GM23338 (cell line): Measurements from ENCODE around the gene FAM171A1. TPM values are rescaled to one million over a fixed set of nuclear protein-coding genes. Genes with fewer than 3 reads are reported as not detected.

Experiments used
- ATAC-seq: fragments of 200-7000 bp; cut with Tn5 transposase; 3 replicates; pipeline ENCODE4 v1.9.1; 2020
- DNase-seq: peaks from one replicate; pipeline ENCODE4 v3.0.0-alpha.2; 2015; ENCODE audit warnings: low spot score
- H2AFZ ChIP-seq: fragments of 200-600 bp; sonication (generic); 2 replicates; pipeline ENCODE4 v1.8.0; 2016; ENCODE audit warnings: antibody characterized with exemption, mild to moderate bottlenecking, moderate library complexity
- H3F3A ChIP-seq: fragments of 200-600 bp; sonication (generic); replicated peaks from 2 replicates; pipeline ENCODE4 v1.8.0; 2017; ENCODE audit warnings: antibody characterized with exemption, mixed run types, low read depth
- H3K27ac ChIP-seq: fragments of 200-600 bp; sonication (generic); 2 replicates; pipeline ENCODE4 v1.6.1; 2016; ENCODE audit warnings: low read depth
- H3K27me3 ChIP-seq: fragments of 200-600 bp; sonication (generic); 2 replicates; pipeline ENCODE4 v1.8.0; 2016; ENCODE audit warnings: mild to moderate bottlenecking, mixed run types, moderate library complexity; ENCODE audit not compliant: insufficient read depth
- H3K36me3 ChIP-seq: fragments of 200-600 bp; sonication (generic); 2 replicates; pipeline ENCODE4 v1.8.0; 2016; ENCODE audit warnings: mild to moderate bottlenecking; ENCODE audit not compliant: insufficient read depth
- H3K4me1 ChIP-seq: fragments of 200-600 bp; sonication (generic); 2 replicates; pipeline ENCODE4 v1.8.0; 2016; ENCODE audit warnings: mild to moderate bottlenecking, moderate library complexity; ENCODE audit not compliant: insufficient read depth
- H3K4me2 ChIP-seq: fragments of 200-600 bp; sonication (generic); 2 replicates; pipeline ENCODE4 v1.7.1; 2017; ENCODE audit warnings: mixed run types
- H3K4me3 ChIP-seq: fragments of 200-600 bp; sonication (generic); 2 replicates; pipeline ENCODE4 v1.6.1; 2016; ENCODE audit warnings: mixed run types
- H3K79me2 ChIP-seq: fragments of 200-600 bp; sonication (generic); replicated peaks from 2 replicates; pipeline ENCODE4 v1.8.0; 2017; ENCODE audit warnings: mild to moderate bottlenecking; ENCODE audit not compliant: insufficient read depth
- H3K9me2 ChIP-seq: fragments of 200-600 bp; sonication (generic); 2 replicates; pipeline ENCODE4 v1.8.0; 2017; ENCODE audit not compliant: insufficient read depth
- H4K20me1 ChIP-seq: fragments of 200-600 bp; sonication (generic); replicated peaks from 2 replicates; pipeline ENCODE4 v1.8.0; 2017; ENCODE audit warnings: mild to moderate bottlenecking; ENCODE audit not compliant: insufficient read depth
- H3K27ac Mint-ChIP-seq: 2 replicates; pipeline ENCODE4 v1.8.0; 2020; ENCODE audit warnings: inconsistent platforms, mild to moderate bottlenecking, moderate library complexity, mixed read lengths
- H3K27me3 Mint-ChIP-seq: 3 replicates; pipeline ENCODE4 v1.8.0; 2022; ENCODE audit warnings: low read depth, mild to moderate bottlenecking, moderate library complexity, mixed read lengths, inconsistent platforms; ENCODE audit not compliant: insufficient read depth, poor library complexity
- H3K36me3 Mint-ChIP-seq: 3 replicates; pipeline ENCODE4 v1.8.0; 2021; ENCODE audit warnings: low read depth, mild to moderate bottlenecking, inconsistent platforms, moderate library complexity, mixed read lengths
- H3K4me1 Mint-ChIP-seq: 3 replicates; pipeline ENCODE4 v1.8.0; 2020; ENCODE audit warnings: mild to moderate bottlenecking, inconsistent platforms, mixed read lengths
- H3K4me3 Mint-ChIP-seq: 3 replicates; pipeline ENCODE4 v1.8.0; 2021; ENCODE audit warnings: moderate library complexity, mild to moderate bottlenecking, inconsistent platforms, mixed read lengths
- H3K9me3 Mint-ChIP-seq: 3 replicates; pipeline ENCODE4 v1.8.0; 2020; ENCODE audit warnings: moderate library complexity, mild to moderate bottlenecking, inconsistent platforms, mixed read lengths
- CREB1 ChIP-seq: fragments of 250-450 bp; sonication (Bioruptor Pico); IDR thresholded peaks from 2 replicates; pipeline ENCODE4 v1.5.0; 2020; ENCODE audit warnings: low read depth, mild to moderate bottlenecking, moderate library complexity
- ETS1 ChIP-seq: IDR thresholded peaks from 2 replicates; pipeline ENCODE4 v1.6.1; 2016; ENCODE audit warnings: antibody characterized with exemption
- EZH2 ChIP-seq: fragments of 200-600 bp; sonication (generic); IDR thresholded peaks from one replicate; pipeline ENCODE4 v1.8.0; 2017; ENCODE audit warnings: antibody characterized with exemption, mild to moderate bottlenecking, low read depth; ENCODE audit not compliant: unreplicated experiment
- EZH2phosphoT487 ChIP-seq: fragments of 200-600 bp; sonication (generic); IDR thresholded peaks from one replicate; pipeline ENCODE4 v1.8.1; 2018; ENCODE audit warnings: antibody characterized with exemption; ENCODE audit not compliant: unreplicated experiment
- JUNB ChIP-seq: IDR thresholded peaks from one replicate; pipeline ENCODE4 v1.6.1; 2016; ENCODE audit warnings: antibody characterized with exemption; ENCODE audit not compliant: unreplicated experiment
- NANOG ChIP-seq: IDR thresholded peaks from 2 replicates; pipeline ENCODE4 v1.6.1; 2016; ENCODE audit warnings: antibody characterized with exemption, borderline replicate concordance
- POLR2AphosphoS5 ChIP-seq: IDR thresholded peaks from 2 replicates; pipeline ENCODE4 v1.6.1; 2016; ENCODE audit warnings: antibody characterized with exemption, low read depth
- STAT1 ChIP-seq: IDR thresholded peaks from one replicate; pipeline ENCODE4 v1.6.1; 2016; ENCODE audit warnings: antibody characterized with exemption; ENCODE audit not compliant: unreplicated experiment
- ZNF114 ChIP-seq: fragments of 250-450 bp; sonication (Bioruptor Pico); IDR thresholded peaks from 2 replicates; pipeline ENCODE4 v1.5.0; 2020; ENCODE audit warnings: mild to moderate bottlenecking, moderate library complexity
- ZNF331 ChIP-seq: fragments of 250-450 bp; sonication (Bioruptor Pico); IDR thresholded peaks from 2 replicates; pipeline ENCODE4 v1.5.0; 2020; ENCODE audit warnings: low read depth, mild to moderate bottlenecking, moderate library complexity
- polyA plus RNA-seq: library from polyadenylated mRNA; unstranded; fragments of >200 nt; fragmentation: Nextera tagmentation; extraction: Ambion mirVana; gene quantifications from 2 replicates; pipeline ENCODE4 v1.2.1, GENCODE V29; 2016
- total RNA-seq: library from RNA; depleted of rRNA; stranded (reverse); fragments of >200 nt; shearing (Covaris generic); gene quantifications from 2 replicates; pipeline ENCODE4 v1.2.3, GENCODE V29; 2014
- TF ChIP-seq, protein P1 (sequence below): IDR thresholded peaks from one replicate; pipeline ENCODE4 v1.6.1; 2018; ENCODE audit warnings: antibody characterized with exemption; ENCODE audit not compliant: unreplicated experiment
- TF ChIP-seq, protein P2 (sequence below): fragments of 250-450 bp; sonication (Bioruptor Pico); IDR thresholded peaks from 2 replicates; pipeline ENCODE4 v1.5.0; 2020; ENCODE audit warnings: mild to moderate bottlenecking, moderate library complexity

Gene FAM171A1
- total and polyA plus RNA-seq, 2 experiments from 2014 or later: 11.3 to 32.2 TPM

DNA sequence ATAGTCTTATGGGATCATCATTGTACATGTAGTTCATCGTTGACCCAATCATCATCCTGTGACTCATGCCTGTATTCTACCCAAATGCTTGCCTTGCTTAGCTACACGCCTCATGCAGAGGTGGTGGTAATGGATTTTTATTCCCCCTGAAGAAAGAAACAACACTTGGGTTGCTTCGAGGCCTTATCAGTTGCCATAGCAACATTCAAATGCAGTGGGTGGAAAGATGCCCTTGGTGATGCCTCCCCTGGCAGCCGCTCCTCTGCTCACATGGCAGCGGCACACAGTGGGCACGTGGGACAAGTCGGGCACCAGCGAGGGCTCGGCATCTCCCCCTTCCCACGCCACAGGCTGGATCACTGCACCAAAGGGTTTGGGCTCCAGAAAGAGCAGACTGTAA is 148.6 kb downstream of the FAM171A1 start:
- Histone ChIP-seq H3K9me2 (no peaks in the 10 kb centered on the region), H3F3A (no peaks in the 10 kb centered on the region), H3K36me3 (no peaks in the 10 kb centered on the region), H3K4me2 (no peak overlapping the region), H3K4me3 (no peak overlapping the region), H3K27ac (no peak overlapping the region), H4K20me1 (no peaks in the 10 kb centered on the region; the same call in 1 of the 2 replicates), H3K27me3 (no peaks in the 10 kb centered on the region), H3K79me2 (no peaks in the 10 kb centered on the region), H3K4me1 (no peaks in the 10 kb centered on the region), H2AFZ (no peak overlapping the region)
- H3K9me3 Mint-ChIP-seq: no peaks in the 10 kb centered on the region; the same call in 2 of the 3 replicates
- TF ChIP-seq ZNF331 (CRISPR knock-in tag): no peak
- DNase-seq: no peak
- peaks cover 5% of the 10 kb centered on the region for H3K27me3 Mint-ChIP-seq
- H3K27ac Mint-ChIP-seq: no peak overlapping the region
- no peak for ATAC-seq
- peaks cover 18% of the 10 kb centered on the region; the same call in 2 of the 3 replicates for H3K36me3 Mint-ChIP-seq
- H3K4me3 Mint-ChIP-seq: no peak overlapping the region
- H3K4me1 Mint-ChIP-seq: no peaks in the 10 kb centered on the region

GRCh38 chr10:15220445-15220844 is 150.6 kb downstream of the FAM171A1 start:
- Histone ChIP-seq H3K4me3 (no peak overlapping the region), H3K9me2 (no peaks in the 10 kb centered on the region), H3K4me1 (no peaks in the 10 kb centered on the region), H3K36me3 (no peaks in the 10 kb centered on the region), H3K27me3 (no peaks in the 10 kb centered on the region), H3K4me2 (no peak overlapping the region), H3K79me2 (no peaks in the 10 kb centered on the region), H3F3A (no peaks in the 10 kb centered on the region), H2AFZ (no peak overlapping the region), H4K20me1 (no peaks in the 10 kb centered on the region; the same call in 1 of the 2 replicates), H3K27ac (no peak overlapping the region)
- Mint-ChIP-seq H3K27ac (no peak overlapping the region), H3K36me3 (peaks cover 13% of the 10 kb centered on the region; the same call in 2 of the 3 replicates), H3K4me3 (no peak overlapping the region), H3K27me3 (peaks cover 5% of the 10 kb centered on the region), H3K9me3 (no peaks in the 10 kb centered on the region), H3K4me1 (peaks cover 3% of the 10 kb centered on the region; the same call in 2 of the 3 replicates)
- ATAC-seq (no peak), DNase-seq (no peak)
- TF ChIP-seq NANOG (no peak), POLR2AphosphoS5 (no peak), CREB1 (no peak), EZH2 (no peak), ZNF114 (CRISPR knock-in tag) (no peak), EZH2phosphoT487 (no peak), STAT1 (no peak), ZNF331 (CRISPR knock-in tag) (no peak), JUNB (no peak), ETS1 (no peak)
- TF ChIP-seq, protein P1, sequence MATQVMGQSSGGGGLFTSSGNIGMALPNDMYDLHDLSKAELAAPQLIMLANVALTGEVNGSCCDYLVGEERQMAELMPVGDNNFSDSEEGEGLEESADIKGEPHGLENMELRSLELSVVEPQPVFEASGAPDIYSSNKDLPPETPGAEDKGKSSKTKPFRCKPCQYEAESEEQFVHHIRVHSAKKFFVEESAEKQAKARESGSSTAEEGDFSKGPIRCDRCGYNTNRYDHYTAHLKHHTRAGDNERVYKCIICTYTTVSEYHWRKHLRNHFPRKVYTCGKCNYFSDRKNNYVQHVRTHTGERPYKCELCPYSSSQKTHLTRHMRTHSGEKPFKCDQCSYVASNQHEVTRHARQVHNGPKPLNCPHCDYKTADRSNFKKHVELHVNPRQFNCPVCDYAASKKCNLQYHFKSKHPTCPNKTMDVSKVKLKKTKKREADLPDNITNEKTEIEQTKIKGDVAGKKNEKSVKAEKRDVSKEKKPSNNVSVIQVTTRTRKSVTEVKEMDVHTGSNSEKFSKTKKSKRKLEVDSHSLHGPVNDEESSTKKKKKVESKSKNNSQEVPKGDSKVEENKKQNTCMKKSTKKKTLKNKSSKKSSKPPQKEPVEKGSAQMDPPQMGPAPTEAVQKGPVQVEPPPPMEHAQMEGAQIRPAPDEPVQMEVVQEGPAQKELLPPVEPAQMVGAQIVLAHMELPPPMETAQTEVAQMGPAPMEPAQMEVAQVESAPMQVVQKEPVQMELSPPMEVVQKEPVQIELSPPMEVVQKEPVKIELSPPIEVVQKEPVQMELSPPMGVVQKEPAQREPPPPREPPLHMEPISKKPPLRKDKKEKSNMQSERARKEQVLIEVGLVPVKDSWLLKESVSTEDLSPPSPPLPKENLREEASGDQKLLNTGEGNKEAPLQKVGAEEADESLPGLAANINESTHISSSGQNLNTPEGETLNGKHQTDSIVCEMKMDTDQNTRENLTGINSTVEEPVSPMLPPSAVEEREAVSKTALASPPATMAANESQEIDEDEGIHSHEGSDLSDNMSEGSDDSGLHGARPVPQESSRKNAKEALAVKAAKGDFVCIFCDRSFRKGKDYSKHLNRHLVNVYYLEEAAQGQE: no peak
- TF ChIP-seq, protein P2, sequence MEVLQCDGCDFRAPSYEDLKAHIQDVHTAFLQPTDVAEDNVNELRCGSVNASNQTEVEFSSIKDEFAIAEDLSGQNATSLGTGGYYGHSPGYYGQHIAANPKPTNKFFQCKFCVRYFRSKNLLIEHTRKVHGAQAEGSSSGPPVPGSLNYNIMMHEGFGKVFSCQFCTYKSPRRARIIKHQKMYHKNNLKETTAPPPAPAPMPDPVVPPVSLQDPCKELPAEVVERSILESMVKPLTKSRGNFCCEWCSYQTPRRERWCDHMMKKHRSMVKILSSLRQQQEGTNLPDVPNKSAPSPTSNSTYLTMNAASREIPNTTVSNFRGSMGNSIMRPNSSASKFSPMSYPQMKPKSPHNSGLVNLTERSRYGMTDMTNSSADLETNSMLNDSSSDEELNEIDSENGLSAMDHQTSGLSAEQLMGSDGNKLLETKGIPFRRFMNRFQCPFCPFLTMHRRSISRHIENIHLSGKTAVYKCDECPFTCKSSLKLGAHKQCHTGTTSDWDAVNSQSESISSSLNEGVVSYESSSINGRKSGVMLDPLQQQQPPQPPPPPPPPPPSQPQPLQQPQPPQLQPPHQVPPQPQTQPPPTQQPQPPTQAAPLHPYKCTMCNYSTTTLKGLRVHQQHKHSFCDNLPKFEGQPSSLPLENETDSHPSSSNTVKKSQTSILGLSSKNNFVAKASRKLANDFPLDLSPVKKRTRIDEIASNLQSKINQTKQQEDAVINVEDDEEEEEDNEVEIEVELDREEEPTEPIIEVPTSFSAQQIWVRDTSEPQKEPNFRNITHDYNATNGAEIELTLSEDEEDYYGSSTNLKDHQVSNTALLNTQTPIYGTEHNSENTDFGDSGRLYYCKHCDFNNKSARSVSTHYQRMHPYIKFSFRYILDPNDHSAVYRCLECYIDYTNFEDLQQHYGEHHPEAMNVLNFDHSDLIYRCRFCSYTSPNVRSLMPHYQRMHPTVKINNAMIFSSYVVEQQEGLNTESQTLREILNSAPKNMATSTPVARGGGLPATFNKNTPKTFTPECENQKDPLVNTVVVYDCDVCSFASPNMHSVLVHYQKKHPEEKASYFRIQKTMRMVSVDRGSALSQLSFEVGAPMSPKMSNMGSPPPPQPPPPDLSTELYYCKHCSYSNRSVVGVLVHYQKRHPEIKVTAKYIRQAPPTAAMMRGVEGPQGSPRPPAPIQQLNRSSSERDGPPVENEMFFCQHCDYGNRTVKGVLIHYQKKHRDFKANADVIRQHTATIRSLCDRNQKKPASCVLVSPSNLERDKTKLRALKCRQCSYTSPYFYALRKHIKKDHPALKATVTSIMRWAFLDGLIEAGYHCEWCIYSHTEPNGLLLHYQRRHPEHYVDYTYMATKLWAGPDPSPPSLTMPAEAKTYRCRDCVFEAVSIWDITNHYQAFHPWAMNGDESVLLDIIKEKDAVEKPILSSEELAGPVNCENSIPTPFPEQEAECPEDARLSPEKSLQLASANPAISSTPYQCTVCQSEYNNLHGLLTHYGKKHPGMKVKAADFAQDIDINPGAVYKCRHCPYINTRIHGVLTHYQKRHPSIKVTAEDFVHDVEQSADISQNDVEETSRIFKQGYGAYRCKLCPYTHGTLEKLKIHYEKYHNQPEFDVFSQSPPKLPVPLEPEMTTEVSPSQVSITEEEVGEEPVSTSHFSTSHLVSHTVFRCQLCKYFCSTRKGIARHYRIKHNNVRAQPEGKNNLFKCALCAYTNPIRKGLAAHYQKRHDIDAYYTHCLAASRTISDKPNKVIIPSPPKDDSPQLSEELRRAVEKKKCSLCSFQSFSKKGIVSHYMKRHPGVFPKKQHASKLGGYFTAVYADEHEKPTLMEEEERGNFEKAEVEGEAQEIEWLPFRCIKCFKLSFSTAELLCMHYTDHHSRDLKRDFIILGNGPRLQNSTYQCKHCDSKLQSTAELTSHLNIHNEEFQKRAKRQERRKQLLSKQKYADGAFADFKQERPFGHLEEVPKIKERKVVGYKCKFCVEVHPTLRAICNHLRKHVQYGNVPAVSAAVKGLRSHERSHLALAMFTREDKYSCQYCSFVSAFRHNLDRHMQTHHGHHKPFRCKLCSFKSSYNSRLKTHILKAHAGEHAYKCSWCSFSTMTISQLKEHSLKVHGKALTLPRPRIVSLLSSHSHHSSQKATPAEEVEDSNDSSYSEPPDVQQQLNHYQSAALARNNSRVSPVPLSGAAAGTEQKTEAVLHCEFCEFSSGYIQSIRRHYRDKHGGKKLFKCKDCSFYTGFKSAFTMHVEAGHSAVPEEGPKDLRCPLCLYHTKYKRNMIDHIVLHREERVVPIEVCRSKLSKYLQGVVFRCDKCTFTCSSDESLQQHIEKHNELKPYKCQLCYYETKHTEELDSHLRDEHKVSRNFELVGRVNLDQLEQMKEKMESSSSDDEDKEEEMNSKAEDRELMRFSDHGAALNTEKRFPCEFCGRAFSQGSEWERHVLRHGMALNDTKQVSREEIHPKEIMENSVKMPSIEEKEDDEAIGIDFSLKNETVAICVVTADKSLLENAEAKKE (CRISPR knock-in tag): no peak
